Nephron (organoid): ENCODE data around the gene SLC25A45.

ENCODE experiments used
- H3K27ac Mint-ChIP-seq, 3 experiments: 2 replicates each; pipeline ENCODE4 v1.8.0; 2020; ENCODE audit warnings: mixed read lengths in 3 of 3, mild to moderate bottlenecking in 2 of 3, moderate library complexity in 1 of 3
- H3K27me3 Mint-ChIP-seq: 2 replicates; pipeline ENCODE4 v1.8.0; 2021; ENCODE audit warnings: low read depth, mild to moderate bottlenecking, moderate library complexity, mixed read lengths
- H3K36me3 Mint-ChIP-seq: 2 replicates; pipeline ENCODE4 v1.8.0; 2020; ENCODE audit warnings: low read depth, mixed read lengths
- H3K4me1 Mint-ChIP-seq: 2 replicates; pipeline ENCODE4 v1.8.0; 2020; ENCODE audit warnings: mixed read lengths
- H3K4me3 Mint-ChIP-seq, 3 experiments: 2 replicates each; pipeline ENCODE4 v1.8.0; 2020; ENCODE audit warnings: mild to moderate bottlenecking in 3 of 3, mixed read lengths in 3 of 3, moderate library complexity in 2 of 3
- H3K9me3 Mint-ChIP-seq: 2 replicates; pipeline ENCODE4 v1.8.0; 2020; ENCODE audit warnings: mixed read lengths
- CTCF ChIP-seq, 3 experiments: fragments of 200-600 bp; sonication (generic); IDR thresholded peaks; one replicate each; pipeline ENCODE4 v1.5.0; 2021; ENCODE audit warnings: antibody characterized with exemption in 3 of 3; ENCODE audit not compliant: unreplicated experiment in 3 of 3

Gene SLC25A45

GRCh38 chr11:65325435-65325834 is 57.0 kb downstream of the SLC25A45 start:
- H3K27me3 Mint-ChIP-seq = peaks cover 6% of the 10 kb centered on the region
- TF ChIP-seq CTCF (IDR thresholded peaks at IDR 0.05; ENCODE audit: unreplicated experiment in 3 of 3) = no peak
- peaks cover 17% of the 10 kb centered on the region for H3K36me3 Mint-ChIP-seq
- H3K4me3 Mint-ChIP-seq = no peak overlapping the region
- H3K4me1 Mint-ChIP-seq = peaks cover 13% of the 10 kb centered on the region
- no peak overlapping the region for H3K27ac Mint-ChIP-seq
- H3K9me3 Mint-ChIP-seq = no peaks in the 10 kb centered on the region
